ENCODE results near the gene ERGIC2.
"Not testable (repeated sequence)": the region's sequence is repeated elsewhere in the genome, so short reads cannot be mapped to it uniquely, and the experiment has no call there.

The ERGIC2 gene

GRCh38 chr12:29299633-29300032, 81.3 kb downstream of the ERGIC2 start:
- DNase-seq (ENCODE audit: low read depth in 2 of 2): no peak

- DNase-seq (ENCODE audit: low read depth in 2 of 2): no peak
Observed at GRCh38 chr12:29291226-29291625, 89.7 kb downstream of the ERGIC2 start.

GRCh38 chr12:29290475-29290874, 90.5 kb downstream of the ERGIC2 start:
- not testable (repeated sequence) for DNase-seq (ENCODE audit: low read depth in 2 of 2)

DNA sequence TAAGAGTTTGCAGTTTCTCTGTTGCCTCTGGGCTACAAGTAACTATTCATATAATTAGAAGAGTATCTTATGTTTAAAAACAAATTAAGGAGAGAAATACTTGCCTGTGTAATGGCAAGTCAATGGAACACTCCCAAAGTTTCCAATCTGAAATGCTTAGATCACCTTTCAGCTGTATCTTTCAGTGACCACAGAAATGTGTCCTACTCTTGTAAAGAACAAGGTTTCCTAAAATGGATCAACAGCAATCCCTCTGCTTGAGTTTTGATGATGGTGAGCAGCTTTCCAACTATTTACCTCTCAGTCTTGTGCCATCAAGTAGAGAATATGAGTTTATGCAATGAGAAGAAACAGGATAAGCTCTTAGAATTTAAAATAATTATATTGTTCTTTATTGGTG, 92.9 kb downstream of the ERGIC2 start:
- DNase-seq (ENCODE audit: low read depth in 2 of 2): no peak

DNA sequence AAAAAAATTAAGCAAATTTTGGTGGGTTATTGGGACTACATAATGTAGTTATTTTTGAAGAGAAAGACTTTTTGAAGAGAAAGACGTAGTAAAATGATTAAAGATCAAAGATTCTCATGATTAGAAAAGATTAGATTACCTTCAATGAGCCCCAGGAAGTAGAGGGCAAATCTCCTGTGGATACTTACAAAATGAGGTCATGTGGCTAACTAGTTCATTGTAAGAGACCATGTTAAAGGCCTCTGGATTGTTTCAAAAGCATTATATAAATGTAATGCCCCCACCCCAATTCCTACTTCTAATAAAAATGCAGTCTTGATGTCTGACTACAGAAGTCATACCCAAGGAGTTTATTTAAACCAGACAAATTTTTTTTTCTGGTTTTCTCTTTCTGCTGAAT, 93.3 kb downstream of the ERGIC2 start:
- DNase-seq (ENCODE audit: low read depth in 2 of 2): no peak

Measured in stimulated activated CD4-positive, alpha-beta T cell treated with anti-CD3 and anti-CD28 coated beads, Interleukin-4, amount 100 ng/mL, for 48 hours (primary cell).